ENCODE data around the gene EMP3.

Gene EMP3

GRCh38 chr19:48318286-48318987 is 6.9 kb upstream of the EMP3 start:
- no peak for DNase-seq

- peak; percentile 33 for DNase-seq
Observed at GRCh38 chr19:48319647-48320541, 5.5 kb upstream of the EMP3 start.

GRCh38 chr19:48321372-48321621 is 4.1 kb upstream of the EMP3 start:
- DNase-seq, result peak; percentile 83

- DNase-seq, result peak; percentile 92
Observed at GRCh38 chr19:48321622-48322591, 3.4 kb upstream of the EMP3 start.

- no peak for DNase-seq
Observed at GRCh38 chr19:48329167-48329891, 4.0 kb downstream of the EMP3 start.

- DNase-seq, result peak; percentile 83
Observed at GRCh38 chr19:48330012-48330681, 4.8 kb downstream of the EMP3 start.

- no peak for DNase-seq
Observed at GRCh38 chr19:48332351-48332661, 7.0 kb downstream of the EMP3 start.

GRCh38 chr19:48332662-48333466 is 7.5 kb downstream of the EMP3 start:
- DNase-seq, result peak; percentile 99

- peak; percentile 76 for DNase-seq
Observed at GRCh38 chr19:48333467-48334384, 8.4 kb downstream of the EMP3 start.

GRCh38 chr19:48338253-48338755 is 13.0 kb downstream of the EMP3 start:
- DNase-seq, result no peak

GRCh38 chr19:48338802-48339503 is 13.6 kb downstream of the EMP3 start:
- DNase-seq, result no peak

- peak; percentile 75 for DNase-seq
Observed at GRCh38 chr19:48340995-48341394, 15.6 kb downstream of the EMP3 start.

- DNase-seq, result no peak
Observed at GRCh38 chr19:48341515-48342413, 16.4 kb downstream of the EMP3 start.

GRCh38 chr19:48342414-48342738 is 17.0 kb downstream of the EMP3 start:
- DNase-seq, result no peak

GRCh38 chr19:48342841-48343540 is 17.6 kb downstream of the EMP3 start:
- DNase-seq, result no peak

- no peak for DNase-seq
Observed at GRCh38 chr19:48344892-48345291, 19.5 kb downstream of the EMP3 start.

GRCh38 chr19:48346191-48346590 is 20.8 kb downstream of the EMP3 start:
- no peak for DNase-seq

GRCh38 chr19:48348045-48348444 is 22.7 kb downstream of the EMP3 start:
- DNase-seq, result no peak

Measured in NCI-H1092 (cell line).